ENCODE measurements around the gene C13orf46.

C13orf46 gene

GRCh38 chr13:113997845-113998751 lies 24.2 kb upstream of the C13orf46 start:
- no peak overlapping the region for H3K4ac ChIP-seq (ENCODE audit: low read depth, low read length)
- H3K23ac ChIP-seq (ENCODE audit: low read length) = no peak overlapping the region
- DNase-seq = no peak
- H2BK15ac ChIP-seq (replicated peaks; ENCODE audit: low read depth) = no peak overlapping the region
- H3K4me1 ChIP-seq (ENCODE audit: control insufficient read depth, low read depth, low read length) = no peaks in the 10 kb centered on the region
- no peak overlapping the region for H2BK5ac ChIP-seq (ENCODE audit: low read length)
- no peak overlapping the region for H4K8ac ChIP-seq (ENCODE audit: low read depth, low read length)
- no peaks in the 10 kb centered on the region for H3K36me3 ChIP-seq (ENCODE audit: control insufficient read depth, insufficient read depth, low read length)
- no peak overlapping the region for H4K5ac ChIP-seq (ENCODE audit: low read length)
- H3K79me1 ChIP-seq (ENCODE audit: low read length) = no peaks in the 10 kb centered on the region
- H3K4me2 ChIP-seq (ENCODE audit: low read length) = no peak overlapping the region
- no peak overlapping the region for H3K9ac ChIP-seq (ENCODE audit: low read length)
- H3K18ac ChIP-seq (ENCODE audit: low read length) = no peak overlapping the region
- H2AK5ac ChIP-seq (ENCODE audit: low read length) = no peak overlapping the region
- no peaks in the 10 kb centered on the region for H3K27me3 ChIP-seq (ENCODE audit: insufficient read depth, low read length, poor library complexity)
- H3K27ac ChIP-seq (ENCODE audit: low read depth, low read length) = no peak overlapping the region
- no CpG with 5 or more reads among the region's 29 CpGs for WGBS (ENCODE audit: extremely low coverage, insufficient coverage, low lambda C conversion rate)
- no peaks in the 10 kb centered on the region for H3K79me2 ChIP-seq (ENCODE audit: control insufficient read depth, insufficient read depth, low read length)
- H3K4me3 ChIP-seq (ENCODE audit: low read length) = no peak overlapping the region
- H3K56ac ChIP-seq (ENCODE audit: low read length) = no peak overlapping the region
- H2BK120ac ChIP-seq (ENCODE audit: low read depth, low read length) = no peak overlapping the region

- H2AK5ac ChIP-seq (ENCODE audit: low read length) = no peak overlapping the region
- H3K79me2 ChIP-seq (ENCODE audit: control insufficient read depth, insufficient read depth, low read length) = no peaks in the 10 kb centered on the region
- no peak overlapping the region for H3K4me2 ChIP-seq (ENCODE audit: low read length)
- no peak overlapping the region for H3K27ac ChIP-seq (ENCODE audit: low read depth, low read length)
- no peak overlapping the region for H3K4me3 ChIP-seq (ENCODE audit: low read length)
- H3K36me3 ChIP-seq (ENCODE audit: control insufficient read depth, insufficient read depth, low read length) = no peaks in the 10 kb centered on the region
- no CpG with 5 or more reads among the region's 13 CpGs for WGBS (ENCODE audit: extremely low coverage, insufficient coverage, low lambda C conversion rate)
- H4K5ac ChIP-seq (ENCODE audit: low read length) = no peak overlapping the region
- no peak overlapping the region for H3K4ac ChIP-seq (ENCODE audit: low read depth, low read length)
- H3K9ac ChIP-seq (ENCODE audit: low read length) = no peak overlapping the region
- no peak overlapping the region for H3K56ac ChIP-seq (ENCODE audit: low read length)
- H2BK120ac ChIP-seq (ENCODE audit: low read depth, low read length) = no peak overlapping the region
- no peaks in the 10 kb centered on the region for H3K4me1 ChIP-seq (ENCODE audit: control insufficient read depth, low read depth, low read length)
- DNase-seq = no peak
- no peak overlapping the region for H3K23ac ChIP-seq (ENCODE audit: low read length)
- H3K18ac ChIP-seq (ENCODE audit: low read length) = no peak overlapping the region
- H2BK5ac ChIP-seq (ENCODE audit: low read length) = no peak overlapping the region
- no peak overlapping the region for H2BK15ac ChIP-seq (replicated peaks; ENCODE audit: low read depth)
- H4K8ac ChIP-seq (ENCODE audit: low read depth, low read length) = no peak overlapping the region
- no peaks in the 10 kb centered on the region for H3K27me3 ChIP-seq (ENCODE audit: insufficient read depth, low read length, poor library complexity)
- no peaks in the 10 kb centered on the region for H3K79me1 ChIP-seq (ENCODE audit: low read length)
Measured at GRCh38 chr13:113996912-113997745, 23.3 kb upstream of the C13orf46 start.

DNA sequence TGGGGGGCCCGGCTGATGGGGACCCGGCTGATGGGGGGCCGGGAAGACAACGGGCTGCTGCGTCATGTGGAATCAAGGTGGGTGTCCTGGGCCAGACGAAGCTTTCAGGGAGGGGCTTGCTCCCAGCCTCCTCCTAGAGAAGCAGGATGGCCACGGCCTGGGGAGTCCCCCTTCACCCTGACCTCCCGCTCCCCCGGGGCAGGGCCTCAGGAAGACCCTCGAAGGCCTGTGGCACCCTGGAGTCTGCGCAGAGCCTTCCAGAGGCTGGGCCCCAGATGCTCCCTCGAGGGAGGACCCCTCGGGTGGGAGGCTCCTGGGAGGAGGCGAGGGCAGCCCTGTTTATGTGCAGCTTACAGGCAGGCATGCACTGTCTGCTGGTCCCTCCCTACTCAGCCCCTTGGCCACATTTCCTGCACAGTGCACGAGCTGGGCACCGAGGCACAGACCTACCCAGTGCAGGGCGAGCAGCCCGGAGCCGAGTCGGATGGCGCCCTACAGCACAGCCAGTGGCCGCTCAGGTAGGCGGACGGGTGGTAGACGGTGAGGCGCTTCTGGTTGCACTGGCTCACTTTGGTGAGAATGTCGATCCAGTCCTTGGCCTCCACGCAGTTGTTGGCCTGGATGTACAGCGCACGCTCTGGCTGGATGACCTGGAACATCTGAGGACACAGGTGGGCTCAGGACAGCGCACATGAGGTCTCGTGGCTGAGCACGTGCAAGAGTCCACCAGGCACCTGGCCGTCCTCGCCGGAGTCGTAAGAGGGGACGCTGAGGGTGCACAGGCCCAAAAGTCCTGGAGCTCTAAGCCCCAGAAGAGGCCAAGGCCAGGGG lies 22.4 kb upstream of the C13orf46 start:
- Histone ChIP-seq H2BK5ac (ENCODE audit: low read length) (no peak overlapping the region), H3K79me2 (ENCODE audit: control insufficient read depth, insufficient read depth, low read length) (no peaks in the 10 kb centered on the region), H3K4me2 (ENCODE audit: low read length) (no peak overlapping the region), H3K18ac (ENCODE audit: low read length) (no peak overlapping the region), H3K4ac (ENCODE audit: low read depth, low read length) (no peak overlapping the region), H2BK15ac (replicated peaks; ENCODE audit: low read depth) (no peak overlapping the region), H3K9ac (ENCODE audit: low read length) (no peak overlapping the region), H3K23ac (ENCODE audit: low read length) (no peak overlapping the region), H3K27ac (ENCODE audit: low read depth, low read length) (no peak overlapping the region), H3K4me3 (ENCODE audit: low read length) (no peak overlapping the region), H2AK5ac (ENCODE audit: low read length) (no peak overlapping the region), H3K27me3 (ENCODE audit: insufficient read depth, low read length, poor library complexity) (no peaks in the 10 kb centered on the region), H3K4me1 (ENCODE audit: control insufficient read depth, low read depth, low read length) (no peaks in the 10 kb centered on the region), H2BK120ac (ENCODE audit: low read depth, low read length) (no peak overlapping the region), H3K36me3 (ENCODE audit: control insufficient read depth, insufficient read depth, low read length) (peaks cover 2% of the 10 kb centered on the region), H4K8ac (ENCODE audit: low read depth, low read length) (no peak overlapping the region), H3K79me1 (ENCODE audit: low read length) (no peaks in the 10 kb centered on the region), H3K56ac (ENCODE audit: low read length) (no peak overlapping the region), H4K5ac (ENCODE audit: low read length) (no peak overlapping the region)
- no CpG with 5 or more reads among the region's 38 CpGs for WGBS (ENCODE audit: extremely low coverage, insufficient coverage, low lambda C conversion rate)
- DNase-seq = no peak

GRCh38 chr13:113995051-113995601 lies 21.2 kb upstream of the C13orf46 start:
- Histone ChIP-seq H2AK5ac (ENCODE audit: low read length) (no peak overlapping the region), H3K9ac (ENCODE audit: low read length) (no peak overlapping the region), H3K4me2 (ENCODE audit: low read length) (no peak overlapping the region), H3K4me1 (ENCODE audit: control insufficient read depth, low read depth, low read length) (no peaks in the 10 kb centered on the region), H4K8ac (ENCODE audit: low read depth, low read length) (no peak overlapping the region), H2BK120ac (ENCODE audit: low read depth, low read length) (no peak overlapping the region), H3K79me1 (ENCODE audit: low read length) (no peaks in the 10 kb centered on the region), H4K5ac (ENCODE audit: low read length) (no peak overlapping the region), H3K4ac (ENCODE audit: low read depth, low read length) (no peak overlapping the region), H3K79me2 (ENCODE audit: control insufficient read depth, insufficient read depth, low read length) (no peaks in the 10 kb centered on the region), H3K36me3 (ENCODE audit: control insufficient read depth, insufficient read depth, low read length) (peaks cover 5% of the 10 kb centered on the region), H3K23ac (ENCODE audit: low read length) (no peak overlapping the region), H2BK5ac (ENCODE audit: low read length) (no peak overlapping the region), H3K27ac (ENCODE audit: low read depth, low read length) (no peak overlapping the region), H3K4me3 (ENCODE audit: low read length) (no peak overlapping the region), H3K27me3 (ENCODE audit: insufficient read depth, low read length, poor library complexity) (no peaks in the 10 kb centered on the region), H2BK15ac (replicated peaks; ENCODE audit: low read depth) (no peak overlapping the region), H3K56ac (ENCODE audit: low read length) (no peak overlapping the region), H3K18ac (ENCODE audit: low read length) (no peak overlapping the region)
- no peak for DNase-seq
- WGBS (ENCODE audit: extremely low coverage, insufficient coverage, low lambda C conversion rate) = no CpG with 5 or more reads among the region's 23 CpGs

- no peak for DNase-seq
- H4K5ac ChIP-seq (ENCODE audit: low read length) = no peak overlapping the region
- peaks cover 5% of the 10 kb centered on the region for H3K36me3 ChIP-seq (ENCODE audit: control insufficient read depth, insufficient read depth, low read length)
- H3K4me1 ChIP-seq (ENCODE audit: control insufficient read depth, low read depth, low read length) = no peaks in the 10 kb centered on the region
- no peak overlapping the region for H3K4me3 ChIP-seq (ENCODE audit: low read length)
- H3K79me1 ChIP-seq (ENCODE audit: low read length) = no peaks in the 10 kb centered on the region
- WGBS (ENCODE audit: extremely low coverage, insufficient coverage, low lambda C conversion rate) = no CpG with 5 or more reads among the region's 21 CpGs
- no peak overlapping the region for H2BK5ac ChIP-seq (ENCODE audit: low read length)
- H3K79me2 ChIP-seq (ENCODE audit: control insufficient read depth, insufficient read depth, low read length) = no peaks in the 10 kb centered on the region
- H2BK120ac ChIP-seq (ENCODE audit: low read depth, low read length) = no peak overlapping the region
- H3K4me2 ChIP-seq (ENCODE audit: low read length) = no peak overlapping the region
- H3K56ac ChIP-seq (ENCODE audit: low read length) = no peak overlapping the region
- no peak overlapping the region for H3K4ac ChIP-seq (ENCODE audit: low read depth, low read length)
- no peak overlapping the region for H3K18ac ChIP-seq (ENCODE audit: low read length)
- no peak overlapping the region for H3K23ac ChIP-seq (ENCODE audit: low read length)
- H3K9ac ChIP-seq (ENCODE audit: low read length) = no peak overlapping the region
- H3K27ac ChIP-seq (ENCODE audit: low read depth, low read length) = no peak overlapping the region
- no peak overlapping the region for H2AK5ac ChIP-seq (ENCODE audit: low read length)
- no peak overlapping the region for H2BK15ac ChIP-seq (replicated peaks; ENCODE audit: low read depth)
- H4K8ac ChIP-seq (ENCODE audit: low read depth, low read length) = no peak overlapping the region
- H3K27me3 ChIP-seq (ENCODE audit: insufficient read depth, low read length, poor library complexity) = no peaks in the 10 kb centered on the region
Measured at GRCh38 chr13:113992276-113993005, 18.6 kb upstream of the C13orf46 start.

Measured in mesendoderm (in vitro differentiated cells).